ENCODE results near the gene ELOF1.

The ELOF1 gene

GRCh38 chr19:11535792-11536595 is 23.0 kb downstream of the ELOF1 start:
- DNase-seq (ENCODE audit: low read depth, low spot score) = peak; percentile 97

- no peak for DNase-seq (ENCODE audit: low read depth, low spot score)
Observed at GRCh38 chr19:11534948-11535347, 24.1 kb downstream of the ELOF1 start.

GRCh38 chr19:11534538-11534937 is 24.5 kb downstream of the ELOF1 start:
- no peak for DNase-seq (ENCODE audit: low read depth, low spot score)

GRCh38 chr19:11530432-11530831 is 28.6 kb downstream of the ELOF1 start:
- peak; percentile 82 for DNase-seq (ENCODE audit: low read depth, low spot score)

- DNase-seq (ENCODE audit: low read depth, low spot score) = peak; percentile 99
Observed at GRCh38 chr19:11528551-11529341, 30.3 kb downstream of the ELOF1 start, which contains the start of gene ECSIT. Gene ECSIT, minus strand, starts transcription at chr19:11529134. Its CDS starts 9,964 bp downstream, at chr19:11519170.

GRCh38 chr19:11519138-11519537 is 39.9 kb downstream of the ELOF1 start:
- no peak for DNase-seq (ENCODE audit: low read depth, low spot score)

- no peak for DNase-seq (ENCODE audit: low read depth, low spot score)
Observed at GRCh38 chr19:11513946-11514345, 45.1 kb downstream of the ELOF1 start.

GRCh38 chr19:11510444-11510843 is 48.6 kb downstream of the ELOF1 start:
- no peak for DNase-seq (ENCODE audit: low read depth, low spot score)

GRCh38 chr19:11507370-11508078 is 51.5 kb downstream of the ELOF1 start:
- no peak for DNase-seq (ENCODE audit: low read depth, low spot score)

- DNase-seq (ENCODE audit: low read depth, low spot score) = no peak
Observed at GRCh38 chr19:11506967-11507366, 52.1 kb downstream of the ELOF1 start.

GRCh38 chr19:11506101-11506555 is 52.9 kb downstream of the ELOF1 start:
- DNase-seq (ENCODE audit: low read depth, low spot score) = no peak

GRCh38 chr19:11505504-11506100 is 53.4 kb downstream of the ELOF1 start, which contains the start of gene ZNF653:
Gene ZNF653, minus strand, starts transcription at chr19:11505839. Its CDS starts 53 bp downstream, at chr19:11505786.
- DNase-seq (ENCODE audit: low read depth, low spot score) = peak; percentile 98

GRCh38 chr19:11505032-11505503 is 54.0 kb downstream of the ELOF1 start:
- DNase-seq (ENCODE audit: low read depth, low spot score) = peak; percentile 98

GRCh38 chr19:11504502-11505031 is 54.5 kb downstream of the ELOF1 start:
- DNase-seq (ENCODE audit: low read depth, low spot score) = no peak

All from astrocyte of the hippocampus (primary cell).